ENCODE results near the gene HIVEP3. TPM values are rescaled to one million over a fixed set of nuclear protein-coding genes. Genes with fewer than 3 reads are reported as not detected.
A peak's percentile ranks its signal among the peaks of the same experiment; 100 is the strongest.

Gene HIVEP3
- total and polyA plus RNA-seq, 2 donors (not counting 1 experiment from before 2014, with no cell fraction given), result 2.0 to 5.1 TPM

GRCh38 chr1:41812453-41812852 is 106.3 kb downstream of the HIVEP3 start:
- ATAC-seq (ENCODE audit: low read depth) (no peak), DNase-seq (no peak)
- Mint-ChIP-seq H3K4me1 (peaks cover 30% of the 10 kb centered on the region), H3K27ac (no peak overlapping the region), H3K27me3 (no peaks in the 10 kb centered on the region), H3K4me3 (no peak overlapping the region), H3K9me3 (ENCODE audit: insufficient read depth) (no peaks in the 10 kb centered on the region)
- no peak overlapping the region for H3K27ac ChIP-seq (ENCODE audit: low read length in 2 of 2)
- ChIA-PET POLR2A (no interaction called here), CTCF (interaction anchor here (1.1 to 2.6 kb wide), 4 partner anchors 8 to 238 kb away, joined by 3 to 20 read pairs (median 10); no protein-coding TSS in a partner anchor)
- intact Hi-C loops (cut with micrococcal nuclease), result no loop called here
- H3K4me3 ChIP-seq (ENCODE audit: control extremely low read depth in 1 of 5, extremely low read depth in 1 of 5, insufficient read depth in 1 of 5, low read depth in 2 of 5, low read length in 4 of 5), result no peak overlapping the region
- H2AFZ ChIP-seq (ENCODE audit: insufficient read depth, low read depth, low read length, poor library complexity, severe bottlenecking), result no peak overlapping the region
- peaks cover 16 to 26% of the 10 kb centered on the region in 2 donors for H3K4me1 ChIP-seq (ENCODE audit: control insufficient read depth in 2 of 2, insufficient read depth in 2 of 2, low read length in 2 of 2)
- H3K27me3 ChIP-seq (replicated peaks in 1 of 4; ENCODE audit: control extremely low read depth in 1 of 4, control insufficient read depth in 3 of 4, insufficient read depth in 4 of 4, low read length in 3 of 4), result no peaks in the 10 kb centered on the region
- TF ChIP-seq CTCF (IDR thresholded peaks at IDR 0.05) (no peak), EZH2 (IDR thresholded peaks at IDR 0.05; ENCODE audit: borderline replicate concordance, insufficient read depth, low read depth, low read length, poor library complexity, severe bottlenecking) (no peak)
- no peaks in the 10 kb centered on the region for H3K79me2 ChIP-seq (ENCODE audit: control insufficient read depth, insufficient read depth, low read length)
- no peak overlapping the region for H3K9ac ChIP-seq (ENCODE audit: low read length)
- no peaks in the 10 kb centered on the region for H3K9me3 ChIP-seq (ENCODE audit: control extremely low read depth in 1 of 3, control insufficient read depth in 2 of 3, insufficient read depth in 1 of 3, low read length in 2 of 3)
- H3K36me3 ChIP-seq (replicated peaks in 1 of 2; ENCODE audit: control extremely low read depth in 1 of 2, control insufficient read depth in 1 of 2, extremely low read depth in 1 of 2, insufficient read depth in 2 of 2, low read length in 1 of 2), result no peaks in the 10 kb centered on the region
- H3K4me2 ChIP-seq (replicated peaks; ENCODE audit: low read depth, low read length, poor library complexity, severe bottlenecking), result no peak overlapping the region
- no peaks in the 10 kb centered on the region for H4K20me1 ChIP-seq (ENCODE audit: control insufficient read depth, insufficient read depth, low read length, poor library complexity, severe bottlenecking)
- WGBS (ENCODE audit: insufficient coverage), result no CpG with 5 or more reads among the region's 2 CpGs

GRCh38 chr1:41812051-41812450 is 106.7 kb downstream of the HIVEP3 start:
- DNase-seq, result peak; percentile 56
- H3K27ac ChIP-seq (ENCODE audit: low read length in 2 of 2), result no peak overlapping the region
- ChIA-PET POLR2A (no interaction called here), CTCF (interaction anchor here (1.0 to 2.6 kb wide), 9 partner anchors 9 to 238 kb away, joined by 3 to 20 read pairs (median 4); no protein-coding TSS in a partner anchor)
- intact Hi-C loops (cut with micrococcal nuclease), result no loop called here
- H3K79me2 ChIP-seq (ENCODE audit: control insufficient read depth, insufficient read depth, low read length), result no peaks in the 10 kb centered on the region
- H4K20me1 ChIP-seq (ENCODE audit: control insufficient read depth, insufficient read depth, low read length, poor library complexity, severe bottlenecking), result no peaks in the 10 kb centered on the region
- no peak overlapping the region for H3K4me3 Mint-ChIP-seq
- TF ChIP-seq CTCF (IDR thresholded peaks at IDR 0.05) (peak; percentile 48), EZH2 (IDR thresholded peaks at IDR 0.05; ENCODE audit: borderline replicate concordance, insufficient read depth, low read depth, low read length, poor library complexity, severe bottlenecking) (no peak)
- no peak overlapping the region for H2AFZ ChIP-seq (ENCODE audit: insufficient read depth, low read depth, low read length, poor library complexity, severe bottlenecking)
- H3K4me2 ChIP-seq (replicated peaks; ENCODE audit: low read depth, low read length, poor library complexity, severe bottlenecking), result no peak overlapping the region
- no peak overlapping the region for H3K9ac ChIP-seq (ENCODE audit: low read length)
- H3K4me1 Mint-ChIP-seq, result peaks cover 31% of the 10 kb centered on the region
- H3K9me3 ChIP-seq (ENCODE audit: control extremely low read depth in 1 of 3, control insufficient read depth in 2 of 3, insufficient read depth in 1 of 3, low read length in 2 of 3), result no peaks in the 10 kb centered on the region
- no peak overlapping the region for H3K4me3 ChIP-seq (ENCODE audit: control extremely low read depth in 1 of 5, extremely low read depth in 1 of 5, insufficient read depth in 1 of 5, low read depth in 2 of 5, low read length in 4 of 5)
- no peaks in the 10 kb centered on the region for H3K36me3 ChIP-seq (replicated peaks in 1 of 2; ENCODE audit: control extremely low read depth in 1 of 2, control insufficient read depth in 1 of 2, extremely low read depth in 1 of 2, insufficient read depth in 2 of 2, low read length in 1 of 2)
- 10% methylated on average over 3 of the region's 5 CpGs for WGBS (ENCODE audit: insufficient coverage)
- no peak overlapping the region for H3K27ac Mint-ChIP-seq
- peaks cover 16 to 29% of the 10 kb centered on the region in 2 donors for H3K4me1 ChIP-seq (ENCODE audit: control insufficient read depth in 2 of 2, insufficient read depth in 2 of 2, low read length in 2 of 2)
- no peaks in the 10 kb centered on the region for H3K27me3 ChIP-seq (replicated peaks in 1 of 4; ENCODE audit: control extremely low read depth in 1 of 4, control insufficient read depth in 3 of 4, insufficient read depth in 4 of 4, low read length in 3 of 4)
- no peak for ATAC-seq (ENCODE audit: low read depth)
- H3K27me3 Mint-ChIP-seq, result no peaks in the 10 kb centered on the region
- no peaks in the 10 kb centered on the region for H3K9me3 Mint-ChIP-seq (ENCODE audit: insufficient read depth)
